Stomach (tissue), 4 donors: ENCODE data around the gene SYNJ2.

Source experiments
- CTCF ChIP-seq, 7 experiments: fragments of 450-650 bp in 4 of 7; fragments of 200-600 bp in 3 of 7; sonication (generic) in 3 of 7; IDR thresholded peaks; one replicate each; pipeline ENCODE4 v1.5.1; 2016 to 2019; ENCODE audit warnings: antibody characterized with exemption in 7 of 7, control low read depth in 2 of 7, mild to moderate bottlenecking in 1 of 7
- EP300 ChIP-seq: sonication (generic); formaldehyde crosslinking; IDR thresholded peaks from one replicate; pipeline ENCODE4 v1.6.1; 2017; ENCODE audit warnings: antibody characterized with exemption
- POLR2A ChIP-seq, 4 donors: fragments of 450-650 bp; IDR thresholded peaks; one replicate each; pipeline ENCODE4 v1.6.1; 2016; ENCODE audit warnings: antibody characterized with exemption in 4 of 4, control low read depth in 2 of 4, mild to moderate bottlenecking in 1 of 4, moderate library complexity in 1 of 4
- POLR2AphosphoS5 ChIP-seq, 3 donors: sonication (generic); formaldehyde crosslinking; IDR thresholded peaks; one replicate each; pipeline ENCODE4 v1.6.1; 2016; ENCODE audit warnings: antibody characterized with exemption in 3 of 3

- TF ChIP-seq CTCF (IDR thresholded peaks at IDR 0.05) (no peak), POLR2A (IDR thresholded peaks at IDR 0.05) (no peak), EP300 (no peak), POLR2AphosphoS5 (IDR thresholded peaks at IDR 0.05) (no peak)
Observed at GRCh38 chr6:158086054-158086503, 104.4 kb downstream of the SYNJ2 start.
